ENCODE measurements around the gene NLGN3. TPM values are rescaled to one million over a fixed set of nuclear protein-coding genes. Genes with fewer than 3 reads are reported as not detected.
A peak's percentile ranks its signal among the peaks of the same experiment; 100 is the strongest.
"Not testable (repeated sequence)": the region's sequence is repeated elsewhere in the genome, so short reads cannot be mapped to it uniquely, and the experiment has no call there.

NLGN3 gene
- total and polyA plus RNA-seq, 5 experiments from 2014 or later, result 0.06 to 3.1 (median 0.25) TPM

- peaks cover 0 to 28% (median 0%) of the 10 kb centered on the region in 3 donors for H3K36me3 Mint-ChIP-seq
- DNase-seq, result no peak
- H3K4me1 Mint-ChIP-seq, result peaks cover 3 to 8% (median 7%) of the 10 kb centered on the region in 4 donors
- no peak for ATAC-seq
- H3K27me3 Mint-ChIP-seq, result no peaks in the 10 kb centered on the region
- no peaks in the 10 kb centered on the region for H3K9me3 Mint-ChIP-seq
- POLR2A ChIA-PET, result interaction anchor here (1.0 kb wide), 1 partner anchor 15 kb away, joined by 4 read pairs; no protein-coding TSS in a partner anchor
- no peak overlapping the region for H3K4me3 Mint-ChIP-seq
- peak overlapping the region in 1 of 10 donors; percentile 76 for H3K27ac Mint-ChIP-seq
Observed at GRCh38 chrX:71173440-71173839, 28.8 kb downstream of the NLGN3 start.

DNA sequence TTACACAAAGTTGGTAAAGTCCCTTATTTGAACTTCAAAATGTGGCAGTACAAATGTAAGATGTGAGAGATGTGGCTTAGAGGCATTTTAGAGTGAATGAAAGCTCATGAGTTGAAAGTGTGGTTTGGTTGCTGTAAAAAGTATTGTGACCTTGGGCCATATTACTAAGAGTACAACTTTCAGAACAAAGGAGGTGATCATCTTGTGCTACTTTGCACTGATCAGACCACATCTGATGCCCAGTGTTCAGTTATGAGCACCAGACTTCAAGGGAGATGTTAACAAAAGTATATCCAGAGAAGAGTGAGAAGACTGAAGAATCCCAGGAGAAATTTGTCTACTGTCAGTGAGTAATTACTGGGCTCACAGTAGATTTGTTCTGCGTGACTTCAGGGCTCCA lies 30.2 kb downstream of the NLGN3 start:
- Mint-ChIP-seq H3K36me3 (peaks cover 0 to 28% (median 0%) of the 10 kb centered on the region in 3 donors), H3K4me1 (peaks cover 2 to 12% (median 11%) of the 10 kb centered on the region in 4 donors), H3K9me3 (no peaks in the 10 kb centered on the region), H3K4me3 (no peak overlapping the region), H3K27ac (no peak overlapping the region), H3K27me3 (no peaks in the 10 kb centered on the region)
- ATAC-seq (no peak), DNase-seq (no peak)
- POLR2A ChIA-PET, result no interaction called here

- Mint-ChIP-seq H3K9me3 (no peaks in the 10 kb centered on the region), H3K27me3 (no peaks in the 10 kb centered on the region), H3K27ac (no peak overlapping the region), H3K4me1 (peaks cover 0 to 12% (median 9%) of the 10 kb centered on the region in 4 donors), H3K4me3 (no peak overlapping the region), H3K36me3 (peaks cover 0 to 26% (median 0%) of the 10 kb centered on the region in 3 donors)
- ATAC-seq (no peak), DNase-seq (no peak)
- POLR2A ChIA-PET, result interaction anchor here (0.6 kb wide), 1 partner anchor 94 kb away, joined by 3 read pairs; no protein-coding TSS in a partner anchor
Observed at GRCh38 chrX:71175531-71175930, 30.9 kb downstream of the NLGN3 start.

- DNase-seq, result no peak
- H3K27me3 Mint-ChIP-seq, result no peaks in the 10 kb centered on the region
- H3K4me3 Mint-ChIP-seq, result no peak overlapping the region
- peaks cover 0 to 11% (median 8%) of the 10 kb centered on the region in 4 donors for H3K4me1 Mint-ChIP-seq
- no peak overlapping the region for H3K27ac Mint-ChIP-seq
- no peak for ATAC-seq
- H3K9me3 Mint-ChIP-seq, result no peaks in the 10 kb centered on the region
- peaks cover 0 to 24% (median 0%) of the 10 kb centered on the region in 3 donors for H3K36me3 Mint-ChIP-seq
- POLR2A ChIA-PET, result interaction anchor here (1.1 kb wide), 2 partner anchors 20 to 76 kb away, joined by 3 read pairs; no protein-coding TSS in a partner anchor
Observed at GRCh38 chrX:71177327-71177726, 32.7 kb downstream of the NLGN3 start.

GRCh38 chrX:71178908-71179307 lies 34.3 kb downstream of the NLGN3 start:
- Mint-ChIP-seq H3K27ac (peak overlapping the region in 5 of 10 donors; percentile 0 to 78 (median 19)), H3K36me3 (peaks cover 0 to 17% (median 0%) of the 10 kb centered on the region in 3 donors), H3K9me3 (no peaks in the 10 kb centered on the region), H3K4me3 (peak overlapping the region in 1 of 10 donors; percentile 26), H3K27me3 (no peaks in the 10 kb centered on the region), H3K4me1 (peaks cover 0 to 17% (median 11%) of the 10 kb centered on the region in 4 donors)
- DNase-seq, result peak in 9 of 10 donors; percentile 7 to 65 (median 37)
- no peak for ATAC-seq
- POLR2A ChIA-PET, result interaction anchor here (1.1 to 2.1 kb wide), 3 partner anchors 78 to 209 kb away, joined by 3 to 14 read pairs (median 4); no protein-coding TSS in a partner anchor

DNA sequence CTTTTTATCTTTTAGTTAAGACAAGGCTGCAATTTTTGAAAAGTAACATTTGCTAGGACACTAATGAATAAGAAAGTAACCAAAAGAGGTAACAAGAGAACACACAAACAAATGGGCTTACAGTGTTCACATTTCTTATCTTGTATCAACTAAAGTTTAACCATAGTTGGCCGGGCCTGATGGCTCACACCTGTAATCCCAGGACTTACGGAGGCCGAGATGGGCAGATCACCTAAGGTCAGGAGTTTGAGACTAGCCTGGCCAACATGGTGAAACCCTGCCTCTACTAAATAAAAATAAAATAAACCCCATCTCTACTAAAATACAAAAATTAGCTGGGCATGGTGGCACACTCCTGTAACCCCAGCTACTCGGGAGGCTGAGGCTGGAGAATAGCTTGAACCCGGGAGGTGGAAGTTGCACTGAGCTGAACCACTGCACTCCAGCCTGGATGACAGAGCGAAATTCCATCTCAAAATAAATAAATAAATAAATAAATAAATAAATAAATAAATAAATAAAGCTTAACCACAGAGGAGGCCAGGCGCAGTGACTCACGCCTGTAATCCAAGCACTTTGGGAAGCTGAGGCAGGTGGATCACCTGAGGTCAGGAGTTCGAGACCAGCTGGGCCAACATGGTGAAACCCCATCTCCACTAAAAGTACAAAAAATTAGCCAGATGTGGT lies 36.1 kb downstream of the NLGN3 start:
- H3K36me3 Mint-ChIP-seq, H3K27me3 Mint-ChIP-seq, DNase-seq, ATAC-seq, H3K9me3 Mint-ChIP-seq: not testable (repeated sequence)
- H3K4me1 Mint-ChIP-seq, result peaks cover 0 to 18% (median 14%) of the 10 kb centered on the region in 4 donors
- POLR2A ChIA-PET, result interaction anchor here (0.6 to 3.3 kb wide), 12 partner anchors 17 to 425 kb away, joined by 3 to 34 read pairs (median 4); partner anchors contain the start of genes IL2RG, MED12, NONO and SNX12
- H3K4me3 Mint-ChIP-seq, result peak overlapping the region in 7 of 10 donors; percentile 50 to 97 (median 60)
- peak overlapping the region; percentile 35 to 100 (median 80) for H3K27ac Mint-ChIP-seq

DNA sequence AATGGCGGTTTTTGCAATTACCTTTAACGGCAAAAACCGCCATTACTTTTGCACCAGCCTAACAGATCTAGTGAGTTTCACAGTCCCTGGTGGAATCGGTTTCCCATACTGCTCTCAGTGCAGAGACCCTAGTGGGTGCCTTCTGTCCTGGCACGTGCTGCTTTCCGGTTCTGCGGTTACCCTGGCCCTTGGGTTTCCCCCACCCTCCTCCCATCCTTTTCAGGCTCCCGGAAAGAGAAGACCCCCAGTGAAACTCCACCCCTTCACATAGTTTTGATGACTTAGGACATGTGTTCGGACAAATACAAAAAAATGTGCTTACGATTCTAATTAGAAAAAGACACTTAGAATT lies 36.9 kb downstream of the NLGN3 start:
- H3K4me1 Mint-ChIP-seq, result peaks cover 0 to 18% (median 14%) of the 10 kb centered on the region in 4 donors

DNA sequence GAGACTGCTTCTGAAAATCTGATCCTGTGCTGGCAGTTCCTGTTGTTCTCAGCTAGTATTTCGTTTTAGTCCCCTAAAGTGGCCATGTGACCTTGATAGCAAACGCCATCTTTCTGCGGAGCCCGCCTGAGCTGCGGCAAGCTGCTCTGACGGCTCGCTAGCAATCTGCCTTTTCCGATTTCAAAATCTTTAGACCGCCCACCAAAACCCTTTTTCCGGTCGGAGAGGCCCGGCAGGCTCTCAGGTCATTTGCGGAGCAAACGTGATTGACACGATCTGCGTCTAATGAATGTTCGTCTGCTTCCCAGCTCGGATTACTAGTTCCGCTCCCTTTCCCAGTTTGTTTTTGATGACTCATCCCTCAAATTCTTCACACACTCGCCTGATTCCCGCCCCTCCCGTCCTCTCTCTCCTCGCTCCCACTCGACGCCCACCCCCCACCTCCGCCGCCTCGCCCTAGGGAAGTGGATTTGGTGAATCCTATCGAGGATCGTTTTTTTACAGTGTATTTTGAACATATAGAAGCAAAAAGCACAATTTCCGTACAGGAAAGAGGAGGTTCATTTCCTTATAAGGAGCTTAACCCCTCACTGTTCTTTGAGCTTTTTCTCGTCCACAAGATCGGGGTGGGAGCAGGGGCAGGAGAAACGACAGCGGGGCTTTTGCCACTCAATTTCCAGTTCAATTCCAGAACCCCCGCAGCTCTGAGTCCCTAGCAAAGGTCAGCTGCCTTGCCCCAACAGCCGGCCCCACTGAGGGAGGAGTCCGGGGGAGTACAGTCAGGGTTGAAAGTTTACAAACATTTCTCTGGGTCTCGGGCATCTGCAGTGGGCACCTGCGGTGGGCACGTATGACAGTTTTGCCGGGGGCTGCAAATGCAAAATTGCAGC lies 37.5 kb downstream of the NLGN3 start:
- peaks cover 0 to 3% (median 0%) of the 10 kb centered on the region in 3 donors for H3K36me3 Mint-ChIP-seq
- H3K4me3 Mint-ChIP-seq, result peak overlapping the region; percentile 88 to 98 (median 94)
- no peaks in the 10 kb centered on the region for H3K27me3 Mint-ChIP-seq
- H3K4me1 Mint-ChIP-seq, result peaks cover 0 to 21% (median 14%) of the 10 kb centered on the region in 4 donors
- ATAC-seq, result peak; percentile 94 to 95
- H3K9me3 Mint-ChIP-seq, result no peaks in the 10 kb centered on the region
- POLR2A ChIA-PET, result interaction anchor here (0.5 to 3.3 kb wide), 26 partner anchors 9 to 435 kb away, joined by 3 to 37 read pairs (median 4); partner anchors contain the start of genes FOXO4, IL2RG, MED12 and NONO
- peak; percentile 54 to 89 (median 80) for DNase-seq
- H3K27ac Mint-ChIP-seq, result peak overlapping the region; percentile 90 to 100 (median 99)

More for the DNA sequence above, 36.9 kb downstream of the NLGN3 start:
- DNase-seq, result peak in 7 of 10 donors; percentile 27 to 65 (median 48)
- ATAC-seq, result peak; percentile 57 to 71
- Mint-ChIP-seq H3K27me3 (no peaks in the 10 kb centered on the region), H3K9me3 (no peaks in the 10 kb centered on the region), H3K4me3 (peak overlapping the region; percentile 88 to 98 (median 94)), H3K27ac (peak overlapping the region; percentile 90 to 100 (median 99)), H3K36me3 (peaks cover 0 to 8% (median 0%) of the 10 kb centered on the region in 3 donors)
- POLR2A ChIA-PET, result interaction anchor here (0.6 to 3.3 kb wide), 17 partner anchors 15 to 428 kb away, joined by 3 to 37 read pairs (median 5); partner anchors contain the start of genes FOXO4, IL2RG, MED12 and NONO

DNA sequence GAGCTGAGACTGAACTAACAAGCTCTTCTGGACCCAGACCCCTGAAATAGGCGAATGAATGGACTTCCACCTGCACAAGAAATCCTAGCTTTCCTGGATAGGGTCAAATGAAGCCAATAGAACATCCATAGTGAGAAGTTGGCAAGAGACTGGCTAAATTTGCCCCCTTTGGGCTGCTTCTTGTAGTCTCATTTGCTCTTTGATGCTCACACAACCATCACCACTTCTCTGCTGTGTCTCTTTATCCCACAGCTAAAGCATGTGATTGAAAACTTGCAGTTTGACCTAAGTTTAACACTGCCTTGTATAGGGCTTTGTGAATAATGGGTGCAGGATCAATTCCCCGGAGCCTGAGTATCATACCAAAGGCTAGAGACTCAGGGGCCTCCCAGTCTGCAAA lies 38.2 kb downstream of the NLGN3 start:
- Mint-ChIP-seq H3K9me3 (no peaks in the 10 kb centered on the region), H3K4me3 (peak overlapping the region; percentile 88 to 98 (median 94)), H3K27ac (peak overlapping the region; percentile 90 to 100 (median 99)), H3K4me1 (peaks cover 0 to 21% (median 14%) of the 10 kb centered on the region in 4 donors), H3K27me3 (no peaks in the 10 kb centered on the region), H3K36me3 (no peaks in the 10 kb centered on the region)
- POLR2A ChIA-PET, result interaction anchor here (0.6 to 3.3 kb wide), 17 partner anchors 8 to 434 kb away, joined by 3 to 37 read pairs (median 6); partner anchors contain the start of genes FOXO4, IL2RG, MED12 and NONO
- no peak for DNase-seq
- ATAC-seq, result no peak

GRCh38 chrX:71183341-71183740 lies 38.7 kb downstream of the NLGN3 start:
- H3K4me3 Mint-ChIP-seq, result no peak overlapping the region
- H3K27me3 Mint-ChIP-seq, result no peaks in the 10 kb centered on the region
- DNase-seq, result no peak
- no peak for ATAC-seq
- POLR2A ChIA-PET, result interaction anchor here (0.6 to 3.3 kb wide), 8 partner anchors 13 to 183 kb away, joined by 3 to 37 read pairs (median 18); partner anchors contain the start of genes IL2RG, NONO, TAF1 and ZMYM3
- peaks cover 0 to 21% (median 14%) of the 10 kb centered on the region in 4 donors for H3K4me1 Mint-ChIP-seq
- peak overlapping the region in 3 of 10 donors; percentile 31 to 99 (median 99) for H3K27ac Mint-ChIP-seq
- H3K36me3 Mint-ChIP-seq, result no peaks in the 10 kb centered on the region
- no peaks in the 10 kb centered on the region for H3K9me3 Mint-ChIP-seq

DNA sequence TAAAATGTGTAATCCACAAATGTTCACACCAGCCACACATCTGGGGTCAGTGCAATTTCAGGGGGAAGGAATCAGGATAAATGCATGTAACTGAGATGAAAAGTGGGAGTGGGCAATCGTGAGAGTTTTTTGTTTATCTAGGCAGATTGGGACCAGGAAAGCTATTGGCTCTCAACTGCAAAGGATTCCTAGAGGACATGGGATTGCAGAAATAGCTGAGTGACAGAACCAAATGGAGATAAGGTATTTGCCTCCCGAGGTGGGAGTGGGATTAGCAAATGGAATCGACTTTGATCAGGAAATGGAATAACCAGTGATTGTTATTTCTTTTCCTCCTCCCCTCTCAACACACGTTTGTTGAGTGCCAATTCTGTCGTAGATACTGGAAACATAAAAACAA lies 39.5 kb downstream of the NLGN3 start:
- H3K4me1 Mint-ChIP-seq, result peaks cover 0 to 18% (median 13%) of the 10 kb centered on the region in 4 donors
- H3K27ac Mint-ChIP-seq, result peak overlapping the region in 3 of 10 donors; percentile 15 to 80 (median 63)
- no peak for DNase-seq
- no peak overlapping the region for H3K4me3 Mint-ChIP-seq
- no peaks in the 10 kb centered on the region for H3K27me3 Mint-ChIP-seq
- POLR2A ChIA-PET, result interaction anchor here (0.7 to 3.3 kb wide), 2 partner anchors 182 to 183 kb away, joined by 3 to 33 read pairs; partner anchors contain the start of gene TAF1
- H3K36me3 Mint-ChIP-seq, result no peaks in the 10 kb centered on the region
- ATAC-seq, result no peak
- H3K9me3 Mint-ChIP-seq, result no peaks in the 10 kb centered on the region

All from naive thymus-derived CD8-positive, alpha-beta T cell (primary cell).